Mucosa of descending colon (tissue), 3 donors: ENCODE results near the gene SERPINE3. TPM values are rescaled to one million over a fixed set of nuclear protein-coding genes. Genes with fewer than 3 reads are reported as not detected.

ENCODE experiments used
- ATAC-seq: fragments of 200-7000 bp; cut with Tn5 transposase; one replicate; pipeline ENCODE4 v1.9.1; 2020; ENCODE audit warnings: mild to moderate bottlenecking, moderate library complexity
- DNase-seq, 3 donors: peaks; one replicate each; pipeline ENCODE4 v3.0.0-alpha.2; 2020
- H3K36me3 ChIP-seq: fragments of 200-600 bp; one replicate; pipeline ENCODE4 v1.8.0; 2021; ENCODE audit warnings: low read depth, mild to moderate bottlenecking
- H3K4me1 ChIP-seq: fragments of 200-600 bp; one replicate; pipeline ENCODE4 v1.8.0; 2021; ENCODE audit warnings: low read depth, mild to moderate bottlenecking
- H3K4me3 ChIP-seq: fragments of 200-600 bp; one replicate; pipeline ENCODE4 v1.8.0; 2021; ENCODE audit warnings: mild to moderate bottlenecking
- H3K9me3 ChIP-seq: fragments of 200-600 bp; one replicate; pipeline ENCODE4 v1.8.0; 2021; ENCODE audit warnings: mild to moderate bottlenecking
- intact Hi-C, 2 donors: fragments of 100-400 bp; cut with DNase I in 1 of 2; cut with micrococcal nuclease in 1 of 2; formaldehyde crosslinking; loops; one replicate each; pipeline versions ENCODE4 v1.11.0 to v1.11.1; 2022; cut with DNase I, micrococcal nuclease
- total RNA-seq, 3 donors: library from RNA; stranded (reverse); fragmentation: NEBNext Ultra II Directional in 2 of 3; extraction: Animal tissue kit (Norgen Biotek cat#: 25700) in 2 of 3; gene quantifications; one replicate each; pipeline versions ENCODE4 v1.2.1 to v1.2.4, GENCODE V29; 2021 to 2023
- TF ChIP-seq, protein P1 (sequence below): fragments of 200-600 bp; IDR thresholded peaks from one replicate; pipeline ENCODE4 v1.8.0; 2022; ENCODE audit warnings: antibody characterized with exemption, mild to moderate bottlenecking
- donor health status: DM: no; HTN: no; CAD: no; lungs with moderate emphysema.
- donor health status: DM: no; HTN: no; CAD: no.
- donor health status: DM: no; HTN: yes; CAD: no.

SERPINE3 gene
- total RNA-seq, 3 donors from 2014 or later = not detected

DNA sequence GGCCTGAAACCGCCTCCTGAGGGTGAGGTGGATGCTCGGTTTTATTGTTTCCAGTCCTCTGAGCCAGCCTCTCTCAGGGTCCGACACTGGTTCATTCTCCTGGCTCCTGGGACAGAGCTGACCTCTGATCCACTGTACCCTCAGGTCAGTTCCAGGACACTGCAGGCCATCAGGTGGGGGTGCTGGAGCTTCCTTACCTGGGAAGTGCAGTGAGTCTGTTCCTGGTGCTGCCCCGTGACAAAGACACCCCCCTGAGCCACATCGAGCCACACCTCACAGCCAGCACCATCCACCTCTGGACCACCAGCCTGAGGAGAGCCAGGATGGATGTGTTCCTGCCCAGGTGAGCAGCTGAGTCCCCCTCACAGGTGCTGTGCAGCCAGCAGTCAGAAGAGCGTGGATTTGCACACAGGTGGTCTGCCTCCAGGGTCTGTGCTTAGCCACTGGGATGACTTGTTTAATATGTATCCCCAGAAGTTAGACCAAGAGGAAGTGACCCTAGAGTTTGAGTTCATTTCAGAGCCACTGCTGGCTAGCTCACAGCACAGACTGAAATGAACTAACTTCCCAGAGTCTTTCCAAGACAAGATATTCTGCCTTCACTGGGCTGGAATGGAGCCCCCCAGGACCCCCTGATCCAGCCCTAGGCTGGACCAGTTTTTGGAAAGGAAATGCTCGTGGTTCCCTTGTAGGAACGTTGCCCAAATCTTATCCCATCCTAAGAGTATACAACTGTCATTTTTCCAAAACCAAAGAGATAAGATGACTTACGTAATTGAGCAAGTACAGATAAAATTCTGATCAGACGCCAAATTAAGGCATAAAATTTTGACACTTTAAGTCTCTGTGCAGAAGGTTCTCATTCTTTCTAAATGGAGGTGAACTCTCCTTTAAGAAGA lies 8.8 kb downstream of the SERPINE3 start:
- Histone ChIP-seq H3K36me3 (no peaks in the 10 kb centered on the region), H3K9me3 (no peaks in the 10 kb centered on the region), H3K4me1 (no peaks in the 10 kb centered on the region), H3K4me3 (no peak overlapping the region)
- no peak for DNase-seq
- ATAC-seq = no peak
- intact Hi-C loops = no loop called here
- TF ChIP-seq, protein P1, sequence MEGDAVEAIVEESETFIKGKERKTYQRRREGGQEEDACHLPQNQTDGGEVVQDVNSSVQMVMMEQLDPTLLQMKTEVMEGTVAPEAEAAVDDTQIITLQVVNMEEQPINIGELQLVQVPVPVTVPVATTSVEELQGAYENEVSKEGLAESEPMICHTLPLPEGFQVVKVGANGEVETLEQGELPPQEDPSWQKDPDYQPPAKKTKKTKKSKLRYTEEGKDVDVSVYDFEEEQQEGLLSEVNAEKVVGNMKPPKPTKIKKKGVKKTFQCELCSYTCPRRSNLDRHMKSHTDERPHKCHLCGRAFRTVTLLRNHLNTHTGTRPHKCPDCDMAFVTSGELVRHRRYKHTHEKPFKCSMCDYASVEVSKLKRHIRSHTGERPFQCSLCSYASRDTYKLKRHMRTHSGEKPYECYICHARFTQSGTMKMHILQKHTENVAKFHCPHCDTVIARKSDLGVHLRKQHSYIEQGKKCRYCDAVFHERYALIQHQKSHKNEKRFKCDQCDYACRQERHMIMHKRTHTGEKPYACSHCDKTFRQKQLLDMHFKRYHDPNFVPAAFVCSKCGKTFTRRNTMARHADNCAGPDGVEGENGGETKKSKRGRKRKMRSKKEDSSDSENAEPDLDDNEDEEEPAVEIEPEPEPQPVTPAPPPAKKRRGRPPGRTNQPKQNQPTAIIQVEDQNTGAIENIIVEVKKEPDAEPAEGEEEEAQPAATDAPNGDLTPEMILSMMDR = no peak

DNA sequence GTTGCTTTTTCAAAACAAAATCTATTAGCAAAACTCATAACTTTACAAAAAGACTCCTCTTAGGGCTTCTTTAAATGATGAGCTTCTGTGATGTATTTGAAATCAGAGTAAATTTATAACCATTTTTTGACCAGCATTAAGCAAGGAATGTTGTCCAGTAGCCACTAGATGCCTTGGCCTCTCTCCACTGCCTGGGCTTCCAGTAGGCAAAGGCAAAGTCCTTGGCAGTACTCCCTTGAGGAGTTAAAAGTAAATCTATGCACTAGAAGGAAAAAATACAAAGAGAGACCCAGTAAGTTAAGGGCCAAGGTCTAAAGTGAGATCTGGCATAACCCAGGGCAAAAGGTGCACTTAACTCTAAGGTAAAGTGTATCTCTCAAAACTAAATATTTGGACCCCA lies 9.5 kb downstream of the SERPINE3 start:
- no peak for ATAC-seq
- intact Hi-C loops = no loop called here
- H3K9me3 ChIP-seq = no peaks in the 10 kb centered on the region

DNA sequence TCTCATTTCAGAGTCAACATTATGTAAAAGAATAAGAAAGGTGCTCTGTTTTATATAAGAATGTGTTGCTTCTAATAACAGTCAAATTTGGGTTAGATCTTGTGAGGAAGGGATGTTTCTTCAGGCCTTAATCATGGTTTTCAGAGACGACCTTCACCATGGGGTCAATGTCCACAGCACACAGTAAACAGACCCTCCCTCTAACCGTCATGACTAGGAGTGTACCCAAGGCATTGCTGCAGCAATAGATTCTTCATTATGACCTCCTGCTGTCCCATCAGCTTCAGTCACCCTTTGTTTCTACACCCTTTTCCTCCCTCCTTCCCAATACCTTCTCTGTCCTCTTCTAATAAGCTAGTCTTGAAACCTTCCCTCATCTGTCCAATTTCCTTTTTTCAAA lies 15.7 kb downstream of the SERPINE3 start:
- no peaks in the 10 kb centered on the region for H3K36me3 ChIP-seq
- no peak overlapping the region for H3K4me3 ChIP-seq
- intact Hi-C loops = no loop called here
- ATAC-seq (no peak), DNase-seq (no peak)
- TF ChIP-seq, protein P1 = no peak
- H3K9me3 ChIP-seq = no peaks in the 10 kb centered on the region
- no peaks in the 10 kb centered on the region for H3K4me1 ChIP-seq

More for the DNA sequence above, 9.5 kb downstream of the SERPINE3 start:
- DNase-seq = no peak
- Histone ChIP-seq H3K4me3 (no peak overlapping the region), H3K36me3 (no peaks in the 10 kb centered on the region), H3K4me1 (no peaks in the 10 kb centered on the region)
- TF ChIP-seq, protein P1 = no peak

DNA sequence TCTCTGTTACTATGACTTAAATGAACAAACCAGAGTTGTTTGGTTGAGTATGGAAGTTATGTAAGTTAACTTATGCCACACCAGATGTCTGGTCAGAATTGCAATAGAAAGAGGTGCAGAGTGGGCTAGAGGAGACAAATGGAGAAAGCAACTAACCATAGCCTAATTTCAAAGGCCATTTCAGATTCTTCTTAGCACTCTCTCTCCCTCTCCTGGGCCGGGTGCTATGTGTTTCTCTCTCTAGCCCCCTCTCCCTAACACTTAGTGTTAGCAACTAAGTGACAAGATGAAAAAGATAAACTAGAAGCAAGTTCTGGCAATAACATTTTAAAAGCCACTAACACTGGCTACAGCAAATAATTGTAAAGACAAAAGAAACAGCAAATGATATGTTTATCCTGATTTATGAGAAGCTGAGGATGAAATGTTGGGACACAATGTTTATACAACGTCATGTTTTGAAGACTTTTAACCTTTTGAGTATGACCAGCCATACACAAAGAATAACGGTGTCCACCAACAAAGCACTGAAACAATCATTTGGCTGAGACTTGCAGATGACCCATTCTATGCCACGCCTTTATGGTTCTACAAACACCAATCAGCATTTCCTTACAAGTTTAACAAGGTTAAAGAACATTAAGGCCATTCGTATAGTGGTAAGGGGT lies 18.6 kb downstream of the SERPINE3 start:
- H3K36me3 ChIP-seq = no peaks in the 10 kb centered on the region
- H3K4me3 ChIP-seq = no peak overlapping the region
- no peaks in the 10 kb centered on the region for H3K9me3 ChIP-seq
- TF ChIP-seq, protein P1 = no peak
- ATAC-seq (no peak), DNase-seq (no peak)
- intact Hi-C loops = no loop called here
- H3K4me1 ChIP-seq = no peaks in the 10 kb centered on the region

DNA sequence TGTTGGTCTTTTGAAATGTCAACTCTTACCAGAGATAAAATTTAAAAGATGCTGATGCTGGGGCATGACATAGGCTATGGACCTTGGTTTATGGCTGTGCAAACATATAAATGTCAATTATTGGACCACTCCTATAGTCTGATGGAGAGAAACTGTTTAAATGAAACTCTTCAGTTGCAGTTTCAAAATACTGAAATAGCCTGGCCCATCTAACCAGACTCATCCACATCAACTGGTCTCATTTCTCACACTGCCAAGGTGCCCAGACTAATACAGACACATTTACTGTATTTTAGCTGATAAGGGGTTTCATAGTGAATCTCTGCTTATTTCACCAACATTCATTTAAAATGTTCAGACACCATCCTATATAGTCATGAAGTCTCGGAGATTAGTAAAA lies 19.9 kb downstream of the SERPINE3 start:
- Histone ChIP-seq H3K9me3 (no peaks in the 10 kb centered on the region), H3K4me1 (no peaks in the 10 kb centered on the region), H3K36me3 (no peaks in the 10 kb centered on the region), H3K4me3 (no peak overlapping the region)
- intact Hi-C loops = no loop called here
- ATAC-seq = peak; percentile 48
- TF ChIP-seq, protein P1 = no peak
- DNase-seq = no peak
